Endothelial cell of umbilical vein (primary cell): ENCODE measurements around the gene PDGFB. TPM values are rescaled to one million over a fixed set of nuclear protein-coding genes. Genes with fewer than 3 reads are reported as not detected.

Experiments
- BruUV-seq: library from RNA; stranded (reverse); fragments of 400-500 nt; replicated peaks from 2 replicates; lab custom pipeline; 2021; lab: Mats Ljungman, UMichigan
- CTCF ChIA-PET: fragments of 300-600, 350-600 bp; sonication (Branson Sonifier 250); formaldehyde crosslinking; loops from one replicate; lab custom pipeline; 2021; ENCODE audit warnings: antibody characterized with exemption, inconsistent platforms; lab: Charles Lee
- POLR2A ChIA-PET: fragments of 300-600, 350-600 bp; sonication (Branson Sonifier 250); formaldehyde crosslinking; loops from one replicate; lab custom pipeline; 2021; ENCODE audit warnings: antibody characterized with exemption, inconsistent platforms; lab: Charles Lee
- DNase-seq: peaks from one replicate; pipeline ENCODE4 v3.0.0-alpha.2; 2011; ENCODE audit warnings: low read depth, low spot score
- FAIRE-seq: peaks from 2 replicates; lab custom pipeline; 2011; peaks lifted over from hg19 to GRCh38; lab: Jason Lieb, UNC
- H2AFZ ChIP-seq: 2 replicates; pipeline ENCODE4 v1.6.0; 2012; ENCODE audit warnings: low read depth, low read length, control low read depth, inconsistent platforms
- H3K27ac ChIP-seq: 2 replicates; pipeline ENCODE4 v1.5.1; 2011; ENCODE audit warnings: low read depth, mild to moderate bottlenecking, control low read depth, low read length, moderate library complexity; ENCODE audit not compliant: insufficient read depth
- H3K27me3 ChIP-seq, 2 experiments: 2 replicates each; pipeline versions ENCODE4 v1.6.0 to v1.6.1; 2011; ENCODE audit warnings: low read length in 2 of 2, mixed read lengths in 1 of 2; ENCODE audit not compliant: control insufficient read depth in 2 of 2, insufficient read depth in 2 of 2
- H3K36me3 ChIP-seq, 2 experiments: 2 replicates in 1 of 2; 3 replicates in 1 of 2; pipeline ENCODE4 v1.5.1; 2011; ENCODE audit warnings: low read length in 2 of 2, mild to moderate bottlenecking in 1 of 2, moderate library complexity in 1 of 2; ENCODE audit not compliant: control insufficient read depth in 2 of 2, insufficient read depth in 2 of 2; ENCODE audit errors: extremely low read depth in 1 of 2
- H3K4me1 ChIP-seq: 3 replicates; pipeline ENCODE4 v1.5.1; 2011; ENCODE audit warnings: mild to moderate bottlenecking, low read length; ENCODE audit not compliant: control insufficient read depth, insufficient read depth; ENCODE audit errors: extremely low read depth
- H3K4me2 ChIP-seq: 2 replicates; pipeline ENCODE4 v1.6.1; 2011; ENCODE audit warnings: low read length, control low read depth, mixed read lengths; ENCODE audit not compliant: insufficient read depth
- H3K4me3 ChIP-seq, 3 experiments: fragments of 200-600 bp in 1 of 3; sonication (generic), shearing (Covaris generic) in 1 of 3; replicated peaks in 1 of 3; 2 replicates each; pipeline ENCODE4 v1.5.1; 2011 to 2016; ENCODE audit warnings: control low read depth in 3 of 3, low read length in 3 of 3, mild to moderate bottlenecking in 2 of 3, inconsistent platforms in 1 of 3, low read depth in 1 of 3, moderate library complexity in 1 of 3; ENCODE audit not compliant: insufficient read depth in 1 of 3
- H3K79me2 ChIP-seq: 2 replicates; pipeline ENCODE4 v1.6.0; 2012; ENCODE audit warnings: low read length, inconsistent platforms; ENCODE audit not compliant: control insufficient read depth, insufficient read depth
- H3K9ac ChIP-seq: replicated peaks from 2 replicates; pipeline ENCODE3; 2011; ENCODE audit warnings: low read length, control low read depth; ENCODE audit not compliant: insufficient read depth; ENCODE audit errors: extremely low read depth
- H3K9me1 ChIP-seq: replicated peaks from 3 replicates; pipeline ENCODE4 v1.6.0; 2011; ENCODE audit warnings: mild to moderate bottlenecking, low read length; ENCODE audit not compliant: control insufficient read depth, insufficient read depth; ENCODE audit errors: extremely low read depth
- H3K9me3 ChIP-seq: replicated peaks from 2 replicates; pipeline ENCODE4 v1.5.1; 2012; ENCODE audit warnings: low read length, inconsistent platforms; ENCODE audit not compliant: control insufficient read depth, insufficient read depth
- H4K20me1 ChIP-seq: replicated peaks from 2 replicates; pipeline ENCODE3; 2011; ENCODE audit warnings: mild to moderate bottlenecking, low read length; ENCODE audit not compliant: control insufficient read depth, insufficient read depth; ENCODE audit errors: extremely low read depth
- EZH2 ChIP-seq: IDR thresholded peaks from 2 replicates; pipeline ENCODE4 v1.6.1; 2012; ENCODE audit warnings: borderline replicate concordance, low read depth, mild to moderate bottlenecking, moderate library complexity, low read length, inconsistent platforms; ENCODE audit not compliant: severe bottlenecking
- FOS ChIP-seq: IDR thresholded peaks from 2 replicates; pipeline ENCODE4 v1.6.1; 2011; ENCODE audit warnings: mild to moderate bottlenecking, low read length, moderate library complexity, borderline replicate concordance; ENCODE audit not compliant: insufficient read depth
- GATA2 ChIP-seq: IDR thresholded peaks from 2 replicates; pipeline ENCODE4 v1.7.0; 2011; ENCODE audit warnings: low read depth, mild to moderate bottlenecking, moderate library complexity, mixed read lengths, low read length; ENCODE audit not compliant: insufficient read length, insufficient read depth
- MAX ChIP-seq: IDR thresholded peaks from 2 replicates; pipeline ENCODE4 v1.6.1; 2011; ENCODE audit not compliant: insufficient read depth, insufficient read length
- POLR2A ChIP-seq: IDR thresholded peaks from 2 replicates; pipeline ENCODE4 v1.6.1; 2012; ENCODE audit warnings: low read depth, mild to moderate bottlenecking, control low read depth, low read length
- POLR2AphosphoS5 ChIP-seq: IDR thresholded peaks from 2 replicates; pipeline ENCODE4 v1.6.1; 2012; ENCODE audit warnings: low read depth, mild to moderate bottlenecking, control low read depth, low read length, moderate library complexity; ENCODE audit not compliant: insufficient read depth
- dilution Hi-C: fragments of 300-500 bp; cut with MboI; formaldehyde crosslinking; loops from one replicate; pipeline ENCODE4 v1.15.0; 2019; ENCODE audit warnings: low sequenced_read_pairs; ENCODE audit not compliant: extremely low pct_ligation_motif_present
- intact Hi-C: fragments of 100-400 bp; cut with micrococcal nuclease; formaldehyde crosslinking; loops from one replicate; pipeline ENCODE4 v1.10.0; 2022
- polyA plus RNA-seq, 4 experiments: library from polyadenylated mRNA; depleted of rRNA in 3 of 4; stranded (reverse) in 3 of 4; unstranded in 1 of 4; fragments of >200 nt; gene quantifications; 2 replicates each; pipeline versions ENCODE4 v1.2.1 to v1.2.3, GENCODE V29; 2011 to 2012; ENCODE audit warnings: missing spikeins in 1 of 4
- total RNA-seq: library from RNA; stranded (reverse); gene quantifications from 2 replicates; pipeline ENCODE4 v1.2.3, GENCODE V29; 2021
- TF ChIP-seq, protein P1 (sequence below), 2 donors: IDR thresholded peaks; 1 replicate in 1 of 2; 2 replicates in 1 of 2; pipeline ENCODE4 v1.5.1; 2011; ENCODE audit warnings: low read length in 2 of 2, mild to moderate bottlenecking in 2 of 2, moderate library complexity in 2 of 2, control low read depth in 1 of 2, inconsistent platforms in 1 of 2, low read depth in 1 of 2; ENCODE audit not compliant: insufficient read depth in 1 of 2; ENCODE audit errors: extremely low read depth in 1 of 2

PDGFB gene
- total and polyA plus RNA-seq, 2 donors (not counting 3 experiments of a cell fraction or from before 2014, with no cell fraction given): 135 to 240 TPM

DNA sequence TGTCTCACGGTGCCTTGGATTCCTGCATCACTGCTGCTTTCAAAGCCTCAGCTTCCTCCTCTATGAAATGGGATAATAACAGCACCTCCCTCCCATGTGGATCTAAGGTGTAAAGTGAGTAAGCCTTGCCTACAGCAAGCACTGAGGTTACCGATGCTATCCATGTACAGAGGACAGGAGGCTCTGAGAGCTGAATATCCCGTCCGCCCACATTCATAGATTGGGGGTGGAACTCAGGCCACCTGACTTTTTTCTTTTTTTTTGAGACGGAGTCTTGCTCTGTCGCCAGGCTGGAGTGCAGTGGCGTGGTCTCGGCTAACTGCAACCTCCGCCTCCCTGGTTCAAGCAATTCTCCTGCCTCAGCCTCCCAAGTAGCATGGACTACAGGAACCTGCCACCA, 12.5 kb downstream of the PDGFB start:
- CTCF ChIA-PET: interaction anchor here (0.9 to 4.8 kb wide), 6 partner anchors 16 to 84 kb away, joined by 3 to 34 read pairs (median 14); no protein-coding TSS in a partner anchor
- no TSS peak for BruUV-seq

More for the DNA sequence above, 12.5 kb downstream of the PDGFB start:
- Histone ChIP-seq H3K27me3 (no peaks in the 10 kb centered on the region), H3K4me1 (peaks cover 64% of the 10 kb centered on the region), H3K79me2 (peaks cover 67% of the 10 kb centered on the region), H3K9me1 (no peaks in the 10 kb centered on the region), H3K4me3 (no peak overlapping the region), H3K9ac (no peak overlapping the region), H2AFZ (no peak overlapping the region), H3K27ac (no peak overlapping the region), H3K36me3 (peaks cover 42 to 57% of the 10 kb centered on the region in 2 experiments), H3K4me2 (no peak overlapping the region), H3K9me3 (no peaks in the 10 kb centered on the region), H4K20me1 (no peaks in the 10 kb centered on the region)
- DNase-seq: no peak
- dilution Hi-C loops (no loop called here), intact Hi-C loops (loop anchor here (10.0 kb wide), 1 partner anchor 357 kb away; the partner anchor contains the start of gene CBX6)
- TF ChIP-seq POLR2A: no peak
- TF ChIP-seq EZH2: no peak
- TF ChIP-seq FOS: no peak
- TF ChIP-seq GATA2: no peak
- no peak for TF ChIP-seq MAX
- peak; percentile 11 for TF ChIP-seq POLR2AphosphoS5
- TF ChIP-seq, protein P1, sequence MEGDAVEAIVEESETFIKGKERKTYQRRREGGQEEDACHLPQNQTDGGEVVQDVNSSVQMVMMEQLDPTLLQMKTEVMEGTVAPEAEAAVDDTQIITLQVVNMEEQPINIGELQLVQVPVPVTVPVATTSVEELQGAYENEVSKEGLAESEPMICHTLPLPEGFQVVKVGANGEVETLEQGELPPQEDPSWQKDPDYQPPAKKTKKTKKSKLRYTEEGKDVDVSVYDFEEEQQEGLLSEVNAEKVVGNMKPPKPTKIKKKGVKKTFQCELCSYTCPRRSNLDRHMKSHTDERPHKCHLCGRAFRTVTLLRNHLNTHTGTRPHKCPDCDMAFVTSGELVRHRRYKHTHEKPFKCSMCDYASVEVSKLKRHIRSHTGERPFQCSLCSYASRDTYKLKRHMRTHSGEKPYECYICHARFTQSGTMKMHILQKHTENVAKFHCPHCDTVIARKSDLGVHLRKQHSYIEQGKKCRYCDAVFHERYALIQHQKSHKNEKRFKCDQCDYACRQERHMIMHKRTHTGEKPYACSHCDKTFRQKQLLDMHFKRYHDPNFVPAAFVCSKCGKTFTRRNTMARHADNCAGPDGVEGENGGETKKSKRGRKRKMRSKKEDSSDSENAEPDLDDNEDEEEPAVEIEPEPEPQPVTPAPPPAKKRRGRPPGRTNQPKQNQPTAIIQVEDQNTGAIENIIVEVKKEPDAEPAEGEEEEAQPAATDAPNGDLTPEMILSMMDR (IDR thresholded peaks at IDR 0.05; ENCODE audit: extremely low read depth in 1 of 2, insufficient read depth in 1 of 2, low read depth in 1 of 2, low read length in 2 of 2): no peak
- FAIRE-seq: no peak
- POLR2A ChIA-PET: interaction anchor here (0.9 kb wide), 1 partner anchor 88 kb away, joined by 3 read pairs; the partner anchor contains the start of gene RPL3
